Fibroblast of skin of back (primary cell): Measurements from ENCODE around the gene PRCC.

Source experiments
- DNase-seq: peaks from one replicate; pipeline ENCODE4 v3.0.0-alpha.2; 2013

PRCC gene

GRCh38 chr1:156815307-156815826 is 48.0 kb downstream of the PRCC start:
- peak; percentile 68 for DNase-seq

- no peak for DNase-seq
Observed at GRCh38 chr1:156815961-156816422, 48.7 kb downstream of the PRCC start.

GRCh38 chr1:156816561-156817328 is 49.4 kb downstream of the PRCC start, which contains the start of gene SH2D2A:
Gene SH2D2A (minus strand): TSS chr1:156816848. CDS start chr1:156816708, 140 bp downstream.
- peak; percentile 18 for DNase-seq

- DNase-seq: peak; percentile 44
Observed at GRCh38 chr1:156821801-156822200, 54.5 kb downstream of the PRCC start.

- no peak for DNase-seq
Observed at GRCh38 chr1:156822680-156823079, 55.3 kb downstream of the PRCC start.

- no peak for DNase-seq
Observed at GRCh38 chr1:156823210-156823790, 56.0 kb downstream of the PRCC start.

- no peak for DNase-seq
Observed at GRCh38 chr1:156826630-156827029, 59.3 kb downstream of the PRCC start.

- no peak for DNase-seq
Observed at GRCh38 chr1:156828400-156829124, 61.2 kb downstream of the PRCC start.

- DNase-seq: no peak
Observed at GRCh38 chr1:156832434-156832833, 65.1 kb downstream of the PRCC start.

GRCh38 chr1:156833603-156834002 is 66.3 kb downstream of the PRCC start:
- no peak for DNase-seq

GRCh38 chr1:156834322-156834721 is 67.0 kb downstream of the PRCC start:
- no peak for DNase-seq

- no peak for DNase-seq
Observed at GRCh38 chr1:156836041-156836654, 68.8 kb downstream of the PRCC start.

- no peak for DNase-seq
Observed at GRCh38 chr1:156836892-156837291, 69.6 kb downstream of the PRCC start.

GRCh38 chr1:156838972-156839371 is 71.6 kb downstream of the PRCC start:
- DNase-seq: no peak

GRCh38 chr1:156839426-156840109 is 72.2 kb downstream of the PRCC start:
- DNase-seq: no peak

GRCh38 chr1:156840186-156840897 is 73.0 kb downstream of the PRCC start:
- no peak for DNase-seq

GRCh38 chr1:156840898-156841279 is 73.6 kb downstream of the PRCC start:
- no peak for DNase-seq

GRCh38 chr1:156841295-156841855 is 74.0 kb downstream of the PRCC start:
- no peak for DNase-seq

GRCh38 chr1:156842618-156843300 is 75.4 kb downstream of the PRCC start:
- DNase-seq: no peak

GRCh38 chr1:156844102-156844501 is 76.8 kb downstream of the PRCC start:
- no peak for DNase-seq

GRCh38 chr1:156844638-156845037 is 77.3 kb downstream of the PRCC start:
- DNase-seq: no peak
